ENCODE data around the gene LIME1. TPM values are rescaled to one million over a fixed set of nuclear protein-coding genes. Genes with fewer than 3 reads are reported as not detected.

Gene LIME1
- total and polyA plus RNA-seq, 9 of the 15 experiments (the other 6 are each of a cell fraction or from before 2014, with no cell fraction given): 0.11 to 17.1 (median 2.8) TPM; not detected in 2

- peak in 1 of 2 experiments; percentile 61; a peak in 2 of 4 replicates for TF ChIP-seq HDAC1 (IDR thresholded peaks at IDR 0.05)
- no peak for TF ChIP-seq HES1 (IDR thresholded peaks at IDR 0.05; ENCODE audit: low read depth)
- TF ChIP-seq U2AF2 (optimal IDR thresholded peaks at IDR 0.05; ENCODE audit: low read depth, low read length): no peak
- TF ChIP-seq ZNF583 (CRISPR knock-in tag; IDR thresholded peaks at IDR 0.05): no peak; the same call in 1 of the 2 replicates
- no peak for TF ChIP-seq TCF7L2 (IDR thresholded peaks at IDR 0.05; ENCODE audit: low read depth, low read length)
- no peak for TF ChIP-seq ZNF277 (CRISPR knock-in tag; IDR thresholded peaks at IDR 0.05; ENCODE audit: borderline replicate concordance)
- TF ChIP-seq ZSCAN32 (CRISPR knock-in tag; IDR thresholded peaks at IDR 0.05): no peak
- TF ChIP-seq NR2C1 (IDR thresholded peaks at IDR 0.05): peak; percentile 98
- peak; percentile 98 for TF ChIP-seq NR2C1 (tag; IDR thresholded peaks at IDR 0.05)
- peak; percentile 78; the same call in 1 of the 2 replicates for TF ChIP-seq GTF2E2 (tag; IDR thresholded peaks at IDR 0.05)
- TF ChIP-seq TRIM25 (IDR thresholded peaks at IDR 0.05; ENCODE audit: borderline replicate concordance): no peak
- no peak for TF ChIP-seq ZNF316 (IDR thresholded peaks at IDR 0.05)
- TF ChIP-seq ZNF696 (CRISPR knock-in tag; conservative IDR thresholded peaks at IDR 0.05): no peak
- TF ChIP-seq ZNF395 (CRISPR knock-in tag; IDR thresholded peaks at IDR 0.05): peak; percentile 84
- no peak for TF ChIP-seq MEF2A (IDR thresholded peaks at IDR 0.05; ENCODE audit: control insufficient read depth, low read depth, low read length)
- peak; percentile 88 for TF ChIP-seq ZNF143 (CRISPR knock-in tag; IDR thresholded peaks at IDR 0.05)
- no peak for TF ChIP-seq POU5F1 (IDR thresholded peaks at IDR 0.05; ENCODE audit: borderline replicate concordance, low read depth, low read length, partially characterized antibody)
Measured at GRCh38 chr20:63707558-63708300, 28.7 kb upstream of the LIME1 start, which contains the start of the genes ARFRP1 and ZGPAT (continued).
